Left forelimb (tissue), 1 donor: ENCODE results near the gene EBF3.

Source experiments
- DNase-seq: peaks from one replicate; pipeline ENCODE4 v3.0.0-alpha.2; 2018; ENCODE audit warnings: low spot score

Gene EBF3

DNA sequence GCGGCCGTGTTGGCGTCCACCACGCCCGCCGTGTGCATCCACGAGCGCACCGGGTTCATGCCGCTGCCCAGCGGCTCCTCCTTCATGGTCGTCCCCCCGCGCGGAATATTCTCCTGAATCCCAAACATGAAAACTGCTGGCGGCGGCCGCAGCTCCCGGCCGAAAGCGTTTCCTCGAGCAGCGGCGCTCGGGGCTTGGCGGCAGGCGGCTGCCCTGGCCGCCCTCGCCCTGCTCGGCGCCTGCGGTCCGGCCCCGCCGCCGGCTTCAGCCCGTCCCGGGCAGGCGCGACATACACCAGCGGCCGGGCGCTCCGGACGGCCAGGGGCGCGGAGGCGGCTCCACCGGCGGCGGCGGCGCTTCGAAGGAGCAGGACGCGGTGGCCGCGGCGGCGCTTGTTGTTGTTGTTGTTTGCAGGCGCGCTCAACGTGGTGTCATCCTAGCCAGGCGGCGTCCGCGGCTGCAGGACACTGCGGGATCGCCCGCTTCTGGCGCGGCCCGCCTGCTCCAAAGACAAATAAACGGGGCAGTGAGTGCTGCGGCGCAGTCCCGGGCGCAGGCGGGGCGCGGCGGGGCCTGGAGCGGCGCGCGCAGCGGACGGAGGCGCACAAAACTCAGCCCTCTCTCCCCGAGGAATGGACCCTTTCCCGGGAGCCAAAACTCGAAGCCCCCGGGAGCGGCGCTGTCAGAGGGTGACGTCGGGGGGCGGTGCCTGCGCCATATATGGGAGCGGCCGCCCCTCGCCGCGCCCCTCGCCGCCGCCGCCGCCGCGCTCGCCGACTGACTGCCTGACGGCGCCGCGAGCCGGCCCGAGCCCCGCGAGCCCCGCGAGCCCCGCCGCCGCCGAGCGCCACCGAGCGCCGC is at the start of gene EBF3:
Gene EBF3, minus strand, starts transcription at position 634 of the 861 bp plus-strand sequence. Its CDS starts 506 bp downstream, at position 128.
- peak; percentile 97 for DNase-seq

GRCh38 chr10:130013335-130014262 is 49.5 kb upstream of the EBF3 start:
- no peak for DNase-seq

- DNase-seq, result no peak
These were observed 48.1 kb upstream of the EBF3 start for GRCh38 chr10:130012129-130012528.

DNA sequence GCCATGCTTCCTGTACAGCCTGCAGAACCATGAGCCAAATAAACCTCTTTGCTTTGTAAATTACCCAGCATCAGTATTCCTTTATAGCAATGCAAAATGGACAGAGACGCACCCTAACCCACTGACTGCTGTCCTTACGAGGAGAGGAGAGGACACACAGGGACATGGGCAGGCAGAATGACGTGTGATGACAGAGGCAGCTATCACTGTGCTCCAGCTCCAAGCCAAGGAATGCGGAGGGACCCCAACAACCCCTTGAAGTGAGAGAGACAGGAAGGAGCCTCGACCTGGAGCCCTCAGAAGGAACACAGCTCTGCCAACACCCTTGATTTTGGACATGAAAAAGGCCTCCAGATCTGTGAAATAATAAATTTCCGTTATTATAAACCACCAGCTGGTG is 46.6 kb upstream of the EBF3 start:
- DNase-seq, result no peak

GRCh38 chr10:130009228-130009627 is 45.2 kb upstream of the EBF3 start:
- no peak for DNase-seq

DNA sequence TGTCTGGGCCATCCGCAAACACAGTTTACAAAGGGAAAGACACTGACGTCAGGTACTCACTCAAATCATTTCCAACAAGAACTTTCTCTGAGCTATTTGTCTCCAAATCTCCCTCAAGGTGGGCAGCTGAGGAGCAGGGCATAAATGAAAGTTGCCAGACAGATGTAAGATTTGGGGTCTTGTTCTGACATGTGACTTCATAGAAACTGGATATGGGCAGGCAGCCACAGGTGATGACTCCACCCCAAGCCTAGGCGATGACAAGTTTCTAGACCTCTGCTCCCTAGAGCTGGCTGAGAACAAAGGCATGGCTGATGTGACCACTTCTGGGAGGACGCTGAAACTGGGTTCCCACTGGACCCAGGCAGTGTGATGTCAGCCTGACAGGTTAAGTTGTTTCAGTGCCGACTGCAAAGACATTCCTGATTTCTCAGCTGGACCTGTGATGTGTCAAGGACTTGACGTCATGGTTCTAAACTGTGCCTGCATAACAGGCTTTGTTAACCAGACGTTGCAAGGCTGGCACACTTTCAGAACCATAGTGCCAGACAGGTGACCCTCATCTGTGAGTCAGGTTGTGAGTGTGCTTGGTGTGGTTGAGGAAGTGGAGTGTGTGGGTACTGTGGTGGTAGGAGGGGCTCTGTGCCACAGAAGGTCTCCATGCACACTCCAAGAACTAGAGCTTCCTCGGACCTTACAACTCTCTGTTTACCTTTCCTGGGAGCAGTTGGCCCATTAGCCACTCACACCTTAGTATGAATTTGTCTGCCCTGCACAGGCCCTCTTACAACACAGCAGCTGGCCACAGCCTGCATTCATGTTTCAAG is 39.9 kb upstream of the EBF3 start:
- no peak for DNase-seq

DNA sequence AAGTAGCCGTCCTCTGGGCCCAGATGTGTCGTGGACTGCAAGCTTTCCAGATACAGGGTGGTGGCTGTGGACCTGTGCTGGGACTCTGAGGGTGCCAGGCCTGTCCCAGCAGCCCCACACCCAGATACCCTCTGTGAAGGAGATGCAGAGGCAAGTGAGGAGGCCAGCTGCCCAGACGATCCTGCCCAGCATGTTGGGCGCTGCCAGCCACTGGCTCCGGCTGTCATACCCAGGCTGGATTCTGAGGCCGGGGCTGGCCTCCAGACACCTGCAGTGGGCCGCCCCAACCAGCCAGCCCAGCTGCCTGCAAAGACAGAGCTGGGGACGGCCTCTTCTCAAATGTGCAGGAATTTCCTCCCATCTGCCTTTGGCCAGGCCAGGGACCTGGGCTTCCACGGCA is 39.1 kb upstream of the EBF3 start:
- no peak for DNase-seq

DNA sequence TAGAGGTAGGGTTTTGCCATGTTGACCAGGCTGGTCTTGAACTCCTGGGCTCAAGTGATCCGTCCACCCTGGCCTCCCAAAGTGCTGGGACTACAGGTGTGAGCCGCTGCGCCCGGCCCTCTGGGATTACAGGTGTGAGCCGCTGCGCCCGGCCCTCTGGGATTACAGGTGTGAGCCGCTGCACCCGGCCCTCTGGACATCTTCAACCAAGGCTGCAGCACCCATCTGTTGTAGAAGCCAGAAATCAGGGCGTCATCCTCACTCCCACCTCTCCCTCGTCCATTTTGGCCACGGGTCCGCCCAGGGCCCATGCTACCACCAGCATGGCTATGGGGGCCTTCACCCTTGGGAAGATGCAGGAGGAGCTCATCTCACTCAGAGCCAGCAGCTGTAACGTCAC is 38.5 kb upstream of the EBF3 start:
- no peak for DNase-seq

DNA sequence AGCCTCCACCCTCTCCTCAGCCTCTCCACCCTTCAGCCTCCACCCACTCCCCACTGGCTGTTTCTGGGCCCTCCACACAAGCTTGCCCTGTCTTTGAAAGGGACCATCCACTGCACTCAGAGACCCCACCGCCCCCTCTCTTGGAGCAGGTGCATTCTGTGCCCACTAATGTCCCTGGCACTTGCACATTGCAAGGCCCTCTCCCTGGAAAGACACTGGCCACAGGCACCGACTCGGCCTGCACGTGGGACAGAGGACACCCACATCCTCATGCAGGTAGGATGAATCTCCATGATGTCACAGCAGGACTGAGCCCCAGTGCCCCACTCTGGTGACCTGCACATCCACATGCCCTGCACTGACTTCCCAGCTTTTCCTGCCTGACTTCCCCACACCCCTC is 36.8 kb upstream of the EBF3 start:
- DNase-seq, result no peak

- DNase-seq, result no peak
These were observed 35.1 kb upstream of the EBF3 start for GRCh38 chr10:129999140-129999539.

GRCh38 chr10:129993621-129994020 is 29.5 kb upstream of the EBF3 start:
- no peak for DNase-seq

GRCh38 chr10:129992356-129992755 is 28.3 kb upstream of the EBF3 start:
- no peak for DNase-seq

- no peak for DNase-seq
These were observed 18.8 kb upstream of the EBF3 start for GRCh38 chr10:129982825-129983224.

- no peak for DNase-seq
These were observed 14.9 kb upstream of the EBF3 start for GRCh38 chr10:129978980-129979379.

DNA sequence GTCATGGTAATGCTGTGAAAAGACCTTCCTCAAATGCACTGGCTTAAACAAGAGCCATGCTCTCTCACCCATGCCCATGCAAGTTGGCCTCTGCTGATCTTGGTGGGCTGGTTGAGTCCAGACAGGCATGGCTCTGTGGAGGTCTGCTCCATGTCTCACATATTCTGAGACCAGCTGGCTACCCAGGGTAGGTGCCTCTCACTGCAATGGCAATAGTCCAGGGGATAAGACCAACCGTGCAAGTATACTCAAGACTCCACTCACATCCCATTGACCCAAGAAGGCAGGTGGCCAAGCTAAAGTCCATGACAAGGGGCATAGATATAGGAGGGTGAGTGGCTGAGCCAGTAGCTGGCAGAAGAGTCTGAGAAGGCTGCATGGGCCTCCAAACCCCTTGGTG is 14.2 kb upstream of the EBF3 start:
- no peak for DNase-seq

- no peak for DNase-seq
These were observed 13.7 kb upstream of the EBF3 start for GRCh38 chr10:129977794-129978193.

DNA sequence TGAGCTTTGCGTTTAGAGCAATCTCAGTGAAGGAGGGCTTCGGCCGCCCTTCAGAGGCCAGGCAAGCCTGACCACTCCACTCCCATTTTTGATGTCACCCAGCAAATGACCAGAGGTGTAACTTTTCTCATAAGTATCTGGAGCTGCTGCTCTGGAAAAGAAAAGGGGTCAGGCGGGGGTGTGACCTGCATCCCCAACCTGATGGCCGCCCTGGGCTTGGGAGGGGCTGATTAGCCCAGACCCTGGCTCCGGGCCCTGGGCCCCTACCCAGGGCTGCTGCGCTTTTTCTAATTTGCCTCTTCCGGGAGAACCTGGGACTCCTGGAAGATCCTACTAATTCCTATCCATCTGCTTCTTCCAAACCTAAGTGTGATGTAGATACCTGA is 9.6 kb upstream of the EBF3 start:
- no peak for DNase-seq

- DNase-seq, result no peak
These were observed 9.0 kb upstream of the EBF3 start for GRCh38 chr10:129972966-129973673.

GRCh38 chr10:129972145-129972965 is 8.3 kb upstream of the EBF3 start:
- peak; percentile 81 for DNase-seq

- DNase-seq, result peak; percentile 87
These were observed 7.5 kb upstream of the EBF3 start for GRCh38 chr10:129971381-129972144.
